Ishikawa (cell line): ENCODE measurements around the gene SPOCK1.

Source experiments
- CEBPB ChIP-seq: IDR thresholded peaks from 2 replicates; pipeline ENCODE4 v1.6.1; 2012
- CREB1 ChIP-seq: IDR thresholded peaks from 2 replicates; pipeline ENCODE4 v1.6.1; 2012; ENCODE audit warnings: low read depth
- EGR1 ChIP-seq: IDR thresholded peaks from 2 replicates; pipeline ENCODE4 v1.6.1; 2012
- EP300 ChIP-seq: IDR thresholded peaks from 2 replicates; pipeline ENCODE4 v1.6.1; 2012; ENCODE audit warnings: borderline replicate concordance
- MAX ChIP-seq: IDR thresholded peaks from 2 replicates; pipeline ENCODE4 v1.6.1; 2012
- NFIC ChIP-seq: IDR thresholded peaks from 2 replicates; pipeline ENCODE4 v1.6.1; 2012
- RAD21 ChIP-seq: IDR thresholded peaks from 2 replicates; pipeline ENCODE4 v1.6.1; 2012; ENCODE audit warnings: low read depth
- REST ChIP-seq: IDR thresholded peaks from 2 replicates; pipeline ENCODE4 v1.6.1; 2012; ENCODE audit warnings: low read depth, mild to moderate bottlenecking
- TAF1 ChIP-seq: IDR thresholded peaks from 2 replicates; pipeline ENCODE4 v1.6.1; 2012; ENCODE audit warnings: low read depth, mild to moderate bottlenecking
- TCF12 ChIP-seq: IDR thresholded peaks from 2 replicates; pipeline ENCODE4 v1.6.1; 2012; ENCODE audit warnings: low read depth
- TEAD4 ChIP-seq: IDR thresholded peaks from 2 replicates; pipeline ENCODE4 v1.6.1; 2012
- USF1 ChIP-seq: IDR thresholded peaks from 2 replicates; pipeline ENCODE4 v1.6.1; 2012
- YY1 ChIP-seq: IDR thresholded peaks from 2 replicates; pipeline ENCODE4 v1.6.1; 2012; ENCODE audit warnings: low read depth

DNA sequence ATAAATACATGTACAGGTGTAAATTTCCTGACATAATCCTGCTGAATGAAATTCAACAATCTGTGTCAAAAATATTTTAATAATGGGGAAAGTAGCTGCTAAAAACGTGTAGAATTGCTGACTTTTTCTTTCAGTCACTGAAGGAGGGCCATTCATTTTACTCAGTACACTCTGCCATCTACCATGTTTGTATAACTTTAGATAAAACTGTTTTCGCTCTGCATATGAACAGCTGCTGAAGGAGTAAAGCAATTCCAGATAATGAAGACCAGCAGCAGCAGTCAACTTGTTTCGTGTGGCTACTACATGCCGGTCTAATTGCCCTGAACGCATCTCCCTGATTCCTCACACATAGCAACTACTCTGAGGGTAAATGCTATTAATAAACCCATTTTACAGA lies 380.5 kb downstream of the SPOCK1 start:
- no peak for TF ChIP-seq EP300
- TF ChIP-seq EGR1, result no peak
- no peak for TF ChIP-seq NFIC
- no peak for TF ChIP-seq TEAD4
- no peak for TF ChIP-seq USF1
- no peak for TF ChIP-seq TAF1
- no peak for TF ChIP-seq MAX
- no peak for TF ChIP-seq CEBPB
- TF ChIP-seq CREB1, result no peak
- TF ChIP-seq RAD21, result no peak
- no peak for TF ChIP-seq YY1
- TF ChIP-seq TCF12, result no peak
- no peak for TF ChIP-seq REST
